Activated CD4-positive, alpha-beta T cell treated with anti-CD3 and anti-CD28 coated beads for 1 hour (primary cell): Measurements from ENCODE around the gene ECPAS.
"Not testable (repeated sequence)": the region's sequence is repeated elsewhere in the genome, so short reads cannot be mapped to it uniquely, and the experiment has no call there.

Source experiments
- DNase-seq: peaks from one replicate; pipeline ENCODE4 v3.0.0-alpha.2; 2020

Gene ECPAS, protein sequence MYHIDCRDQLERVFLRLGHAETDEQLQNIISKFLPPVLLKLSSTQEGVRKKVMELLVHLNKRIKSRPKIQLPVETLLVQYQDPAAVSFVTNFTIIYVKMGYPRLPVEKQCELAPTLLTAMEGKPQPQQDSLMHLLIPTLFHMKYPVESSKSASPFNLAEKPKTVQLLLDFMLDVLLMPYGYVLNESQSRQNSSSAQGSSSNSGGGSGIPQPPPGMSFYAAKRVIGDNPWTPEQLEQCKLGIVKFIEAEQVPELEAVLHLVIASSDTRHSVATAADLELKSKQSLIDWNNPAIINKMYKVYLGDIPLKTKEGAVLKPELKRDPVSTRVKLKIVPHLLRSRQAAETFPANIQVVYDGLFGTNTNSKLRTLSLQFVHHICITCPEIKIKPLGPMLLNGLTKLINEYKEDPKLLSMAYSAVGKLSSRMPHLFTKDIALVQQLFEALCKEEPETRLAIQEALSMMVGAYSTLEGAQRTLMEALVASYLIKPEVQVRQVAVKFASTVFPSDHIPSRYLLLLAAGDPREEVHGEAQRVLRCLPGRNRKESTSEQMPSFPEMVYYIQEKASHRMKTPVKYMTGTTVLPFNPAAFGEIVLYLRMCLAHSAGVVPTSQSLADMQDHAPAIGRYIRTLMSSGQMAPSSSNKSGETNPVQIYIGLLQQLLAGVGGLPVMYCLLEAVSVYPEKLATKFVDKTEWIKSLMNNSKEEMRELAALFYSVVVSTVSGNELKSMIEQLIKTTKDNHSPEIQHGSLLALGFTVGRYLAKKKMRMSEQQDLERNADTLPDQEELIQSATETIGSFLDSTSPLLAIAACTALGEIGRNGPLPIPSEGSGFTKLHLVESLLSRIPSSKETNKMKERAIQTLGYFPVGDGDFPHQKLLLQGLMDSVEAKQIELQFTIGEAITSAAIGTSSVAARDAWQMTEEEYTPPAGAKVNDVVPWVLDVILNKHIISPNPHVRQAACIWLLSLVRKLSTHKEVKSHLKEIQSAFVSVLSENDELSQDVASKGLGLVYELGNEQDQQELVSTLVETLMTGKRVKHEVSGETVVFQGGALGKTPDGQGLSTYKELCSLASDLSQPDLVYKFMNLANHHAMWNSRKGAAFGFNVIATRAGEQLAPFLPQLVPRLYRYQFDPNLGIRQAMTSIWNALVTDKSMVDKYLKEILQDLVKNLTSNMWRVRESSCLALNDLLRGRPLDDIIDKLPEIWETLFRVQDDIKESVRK (N-terminal part only)

DNA sequence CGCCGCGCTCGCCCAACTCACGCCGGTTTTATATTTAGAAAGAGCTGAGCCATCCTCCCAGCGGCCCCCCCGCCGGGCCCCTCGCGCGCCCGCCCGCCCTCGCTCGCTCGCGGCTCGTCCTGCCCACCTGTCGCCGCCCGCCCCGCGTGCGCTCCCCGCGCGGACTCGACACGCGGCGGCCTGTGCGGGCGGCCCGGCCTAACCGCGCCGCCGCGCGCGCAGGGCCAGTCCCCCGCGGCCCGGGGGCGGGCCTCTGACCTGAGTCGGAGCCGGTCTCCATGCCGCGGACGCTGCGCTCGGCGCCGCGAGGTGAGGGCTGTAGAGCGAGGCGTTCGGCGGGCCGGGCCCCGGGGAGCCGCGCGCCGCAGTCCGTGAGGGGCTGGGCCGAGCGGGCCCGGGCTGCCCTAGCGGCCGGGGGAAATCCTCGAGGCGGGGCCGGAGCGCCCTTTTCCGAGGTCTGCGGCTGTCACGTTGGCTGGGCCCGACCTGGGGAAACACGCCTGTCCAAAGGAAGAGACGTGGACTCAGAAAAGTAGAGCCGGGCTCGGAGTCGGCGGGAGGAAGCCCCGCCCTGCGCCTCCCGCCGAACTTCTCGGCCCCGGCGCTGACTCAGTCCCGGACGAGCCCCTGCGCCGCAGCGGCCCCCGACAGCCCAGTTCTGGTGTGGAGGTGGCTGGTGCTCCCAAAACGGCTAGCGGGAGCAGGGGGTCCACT is at the start of gene ECPAS:
Gene ECPAS (minus strand): TSS at position 526 of the 714 bp plus-strand sequence. CDS start 11,465 bp downstream, outside the sequence.
- DNase-seq: peak; percentile 53

DNA sequence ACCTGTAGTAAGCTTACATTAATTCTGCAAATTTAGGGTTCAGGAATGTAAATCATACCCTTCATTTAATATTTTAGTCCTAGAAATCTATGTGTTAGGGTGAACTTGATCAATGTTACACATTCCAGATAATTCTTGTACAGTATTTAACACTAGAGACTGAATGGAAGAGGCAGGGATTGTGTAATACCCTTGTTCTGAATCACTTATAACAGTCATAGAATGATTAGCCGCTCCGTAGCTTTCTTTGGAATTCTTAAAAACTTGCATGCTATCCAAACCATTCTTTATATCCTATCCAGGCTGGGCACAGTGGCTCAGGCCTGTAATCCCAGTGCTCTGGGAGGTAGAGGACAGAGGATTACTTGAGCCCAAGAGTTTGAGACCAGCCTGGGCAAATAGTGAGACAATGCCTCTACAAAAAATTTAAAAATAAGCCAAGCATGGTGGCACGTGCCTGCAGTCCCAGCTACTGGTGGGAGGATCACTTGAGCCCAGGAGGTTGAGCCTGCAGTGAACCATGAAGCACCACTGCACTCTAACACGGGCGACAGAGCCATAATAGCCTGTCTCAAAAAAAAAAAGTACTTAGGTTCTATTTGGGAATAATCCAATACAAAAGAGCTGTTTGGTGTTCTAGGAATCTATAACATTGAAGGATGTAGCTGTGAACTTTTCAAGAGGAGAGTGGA is 49.1 kb upstream of the ECPAS start:
- DNase-seq: no peak

DNA sequence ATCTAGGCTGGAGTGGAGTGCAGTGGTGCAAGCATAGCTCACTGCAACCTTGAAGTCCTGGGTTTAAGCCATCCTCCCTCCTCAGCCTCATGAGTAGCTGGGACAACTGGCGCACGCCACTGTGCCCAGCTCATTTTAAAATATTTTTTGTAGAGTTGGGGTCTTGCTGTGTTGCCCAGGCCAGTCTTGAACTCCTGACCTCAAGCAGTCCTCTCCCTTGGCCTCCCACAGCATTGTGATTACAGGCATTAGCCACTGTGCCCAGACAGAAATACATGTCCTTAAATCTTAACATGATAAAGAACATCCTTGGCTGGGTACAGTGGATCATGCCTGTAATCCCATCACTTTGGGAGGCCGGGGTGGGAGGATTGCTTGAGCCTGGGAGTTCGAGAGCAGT is 47.5 kb upstream of the ECPAS start:
- DNase-seq: no peak

DNA sequence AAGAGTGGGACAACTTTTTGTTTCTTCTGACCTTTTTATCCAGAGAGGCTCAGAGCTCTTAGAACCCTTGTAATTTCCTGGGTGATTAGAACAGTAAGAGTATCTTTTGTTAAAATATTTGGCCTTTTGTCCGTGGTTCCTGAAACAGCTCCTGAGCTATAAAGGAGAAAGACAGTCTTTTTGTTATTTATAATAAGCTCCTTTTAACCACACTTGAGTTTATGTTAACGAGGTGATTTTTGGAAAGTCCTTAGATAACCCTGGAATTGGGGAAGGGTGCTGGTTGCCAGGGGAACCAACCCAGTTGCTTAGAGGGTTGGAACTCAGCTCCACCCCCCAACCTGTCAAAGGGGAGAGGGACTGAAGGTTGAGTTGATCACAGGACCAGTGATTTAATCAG is 45.6 kb upstream of the ECPAS start:
- no peak for DNase-seq

DNA sequence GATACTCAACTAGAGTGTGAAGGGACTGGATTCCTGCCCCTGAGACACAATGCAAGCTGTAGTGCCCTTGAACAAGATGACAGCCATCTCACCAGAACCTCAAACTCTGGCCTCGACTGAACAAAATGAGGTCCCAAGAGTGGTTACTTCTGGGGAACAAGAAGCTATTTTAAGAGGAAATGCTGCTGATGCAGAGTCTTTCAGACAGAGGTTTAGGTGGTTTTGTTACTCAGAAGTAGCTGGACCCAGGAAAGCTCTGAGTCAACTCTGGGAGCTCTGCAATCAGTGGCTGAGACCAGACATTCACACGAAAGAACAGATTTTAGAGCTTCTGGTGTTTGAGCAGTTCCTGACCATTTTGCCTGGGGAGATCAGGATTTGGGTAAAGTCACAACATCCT is 43.2 kb upstream of the ECPAS start:
- no peak for DNase-seq

DNA sequence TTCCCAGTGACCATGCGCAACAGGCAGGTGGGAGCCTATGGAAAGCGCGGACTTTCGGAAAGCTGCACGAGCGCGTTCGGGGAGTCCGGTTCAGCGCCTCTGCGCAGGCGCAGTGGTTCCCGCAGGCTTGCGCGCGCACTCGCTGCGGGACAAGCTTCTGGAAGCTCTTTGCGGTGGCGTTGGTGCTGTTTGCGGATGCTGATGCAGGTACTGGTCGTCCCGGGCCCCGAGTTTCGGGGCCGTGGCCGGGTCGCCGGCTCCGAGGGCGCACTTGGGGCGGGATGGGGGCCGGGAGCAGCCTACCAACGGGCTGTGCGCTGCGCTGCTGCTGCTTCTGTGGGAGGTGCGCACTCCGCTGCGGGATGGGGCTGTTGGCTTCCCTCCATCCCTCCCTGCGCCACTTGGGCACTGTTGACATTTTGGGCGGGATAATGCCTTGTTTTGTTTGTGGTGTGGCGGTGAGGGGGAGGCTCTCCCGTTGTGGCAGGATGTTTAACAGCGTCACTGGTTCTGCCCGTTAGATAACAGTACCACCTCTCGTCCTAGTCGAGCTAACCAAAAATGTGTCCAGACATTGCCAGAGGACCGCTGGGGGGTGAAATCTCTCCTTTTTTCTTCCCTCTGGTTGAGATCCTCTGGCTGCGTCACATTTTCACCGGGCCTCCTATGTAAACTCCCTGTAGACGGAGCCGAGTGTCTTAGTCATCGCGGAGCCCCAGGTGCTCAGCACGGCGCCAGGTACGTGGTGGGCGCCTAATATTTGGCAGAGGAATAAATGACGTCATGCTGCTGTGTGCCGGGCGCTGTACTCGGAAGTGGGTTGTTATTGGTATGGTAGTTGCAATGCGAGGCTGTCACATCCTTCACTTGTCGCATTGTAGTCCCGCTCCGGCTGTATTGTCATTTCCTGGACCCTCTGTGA is 41.1 kb upstream of the ECPAS start, which contains the start of gene ZNF483:
Gene ZNF483 (plus strand): TSS at position 124 of the 922 bp plus-strand sequence. CDS start 2,217 bp downstream, outside the sequence.
- peak; percentile 66 for DNase-seq

DNA sequence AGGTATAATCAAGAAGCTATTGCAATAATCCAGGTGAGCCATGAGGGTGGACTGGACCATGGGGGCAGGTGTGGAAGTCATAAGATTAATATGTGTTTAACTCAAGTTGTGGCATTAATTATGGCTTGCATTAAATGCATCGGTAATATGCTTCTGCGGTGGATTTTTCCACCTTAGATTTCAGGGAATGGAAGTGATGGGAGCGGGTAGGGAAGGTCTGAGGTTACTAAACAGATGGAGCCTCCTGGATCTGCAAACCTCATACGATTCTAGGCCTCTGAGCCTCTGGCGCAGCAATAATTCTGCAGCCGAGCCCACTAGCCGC is 40.5 kb upstream of the ECPAS start:
- no peak for DNase-seq

DNA sequence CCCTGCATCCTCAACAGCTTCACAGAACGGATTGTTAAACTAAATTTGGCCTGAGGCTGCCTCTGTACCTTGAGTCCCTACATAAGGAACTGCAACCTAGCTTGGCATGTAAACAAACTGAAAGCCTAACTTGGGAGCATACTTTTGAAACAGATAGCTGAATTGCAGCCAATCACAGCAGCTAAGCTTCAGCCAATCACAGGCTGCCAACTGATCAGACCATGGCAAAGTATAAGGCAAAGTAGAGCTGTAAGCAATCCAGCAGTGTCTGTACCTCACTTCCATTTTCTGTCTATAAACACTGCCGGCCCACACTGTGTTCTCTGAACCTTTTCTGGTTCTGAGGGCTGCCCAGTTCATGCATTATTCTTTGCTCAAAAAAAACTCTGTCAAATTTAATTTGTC is 31.9 kb upstream of the ECPAS start:
- no peak for DNase-seq

DNA sequence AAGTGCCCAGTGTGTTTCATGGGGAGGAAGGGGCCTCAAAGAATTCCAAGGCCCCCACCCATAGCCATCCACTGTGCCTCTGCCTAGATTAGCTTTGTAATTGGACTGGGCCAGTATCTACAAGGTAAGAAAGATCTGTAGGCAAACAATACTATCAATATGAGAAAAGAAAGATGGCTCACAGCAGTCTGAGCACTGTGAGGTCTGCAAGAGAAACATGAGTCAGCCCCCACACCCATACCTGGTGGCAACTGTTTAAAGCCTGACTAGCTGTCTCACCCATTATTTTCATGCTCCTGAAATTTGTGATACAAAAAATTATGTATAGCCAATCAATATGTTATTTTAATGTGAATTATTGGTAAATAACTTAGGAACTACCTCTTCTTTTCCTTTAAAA is 30.8 kb upstream of the ECPAS start:
- no peak for DNase-seq

DNA sequence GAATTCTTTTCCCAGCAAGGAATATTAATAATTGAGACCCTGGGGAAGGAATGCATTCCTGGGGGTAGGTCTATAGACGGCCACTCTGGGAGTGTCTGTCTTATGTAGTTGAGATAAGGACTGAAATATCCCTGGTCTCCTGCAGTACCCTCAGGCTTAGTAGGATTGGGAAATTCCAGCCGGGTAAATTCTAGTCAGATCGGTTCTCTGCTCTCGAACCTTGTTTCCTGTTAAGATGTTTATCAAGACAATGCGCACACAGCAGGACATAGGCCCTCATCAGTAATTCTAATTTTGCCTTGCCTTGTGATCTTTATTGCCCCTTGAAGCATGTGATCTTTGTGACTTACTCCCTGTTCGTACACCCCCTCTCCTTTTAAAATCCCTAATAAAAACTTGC is 27.4 kb upstream of the ECPAS start:
- DNase-seq: not testable (repeated sequence)

DNA sequence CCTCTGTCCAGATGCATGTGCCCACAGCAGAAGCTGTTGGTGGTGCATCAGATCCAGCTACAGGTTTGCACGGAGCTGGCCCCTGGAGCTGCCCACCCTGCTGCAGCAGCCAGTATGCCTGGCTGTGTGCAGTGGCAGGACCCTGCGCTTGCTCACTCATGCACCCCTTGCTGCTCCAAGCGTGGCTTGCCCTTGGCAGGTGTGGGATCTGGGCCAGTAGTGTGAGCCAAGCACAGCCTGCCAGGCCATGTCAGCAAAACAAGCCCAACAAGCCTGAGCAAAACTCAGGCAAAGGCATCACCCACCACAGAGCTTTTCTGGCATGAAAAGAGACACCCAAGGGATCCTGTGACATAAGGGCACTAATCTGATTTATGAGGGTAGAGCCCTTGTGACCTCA is 18.3 kb upstream of the ECPAS start:
- no peak for DNase-seq

DNA sequence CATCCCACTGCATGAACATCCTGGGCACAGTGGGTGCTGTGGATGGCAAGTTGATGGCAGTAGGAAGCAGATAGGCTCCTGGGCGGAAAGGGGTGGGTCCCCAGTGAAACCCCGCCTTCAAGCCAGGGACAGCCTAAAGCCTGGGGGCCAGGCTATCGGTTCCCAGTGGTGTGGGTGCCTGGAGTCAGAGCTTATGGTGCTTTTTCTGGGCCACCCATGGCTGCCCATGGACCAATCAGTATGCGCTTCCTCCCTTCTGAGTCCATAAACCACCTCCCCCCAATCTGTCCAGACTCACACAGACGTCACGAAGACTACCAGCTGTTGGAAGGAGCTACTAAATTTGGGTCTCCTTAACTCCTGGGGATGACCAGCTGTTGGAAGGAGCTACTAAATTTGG is 17.5 kb upstream of the ECPAS start:
- no peak for DNase-seq

DNA sequence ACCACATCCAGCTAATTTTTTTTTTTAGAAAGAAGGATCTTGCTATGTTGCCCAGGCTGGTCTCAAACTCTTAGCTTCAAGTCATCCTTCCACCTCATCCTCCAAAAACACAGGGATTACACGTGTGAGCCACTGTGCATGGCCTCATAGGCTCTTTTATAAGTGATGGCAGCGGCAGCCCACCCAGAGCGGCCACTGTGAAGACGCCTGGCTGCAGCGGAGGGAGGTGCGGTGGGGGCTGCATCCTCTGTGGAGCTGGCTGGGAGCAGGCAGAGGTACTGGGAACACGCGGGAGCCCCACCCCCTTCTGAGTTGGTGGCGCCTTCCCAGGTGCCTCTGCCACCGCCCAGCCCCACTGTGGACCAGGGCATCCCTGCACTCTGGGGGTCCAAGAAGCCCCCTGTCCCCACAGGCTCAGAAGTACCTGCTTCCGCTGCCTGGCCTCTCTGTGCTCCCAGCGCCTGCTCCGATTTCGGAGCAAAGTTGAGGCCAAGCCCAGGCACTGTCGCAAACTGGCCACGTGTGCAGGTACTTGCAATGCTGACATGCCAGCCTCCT is 16.9 kb upstream of the ECPAS start:
- DNase-seq: no peak

DNA sequence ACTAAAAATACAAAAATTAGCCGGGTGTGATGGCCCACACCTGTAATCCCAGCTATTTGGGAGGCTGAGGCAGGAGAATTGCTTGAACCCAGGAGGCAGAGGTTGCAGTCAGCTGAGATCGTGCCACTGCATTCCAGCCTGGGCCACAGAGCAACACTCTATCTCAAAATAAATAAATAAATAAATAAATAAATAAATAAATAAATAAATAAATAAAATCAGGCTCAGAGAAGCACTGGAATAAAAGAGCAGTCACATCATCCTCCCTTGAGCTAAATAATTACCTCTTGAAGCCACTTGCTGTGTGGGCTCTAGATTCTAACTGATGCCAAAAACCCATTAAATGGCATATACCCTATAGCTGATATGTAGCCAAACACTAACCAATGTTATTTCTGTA is 13.0 kb upstream of the ECPAS start:
- not testable (repeated sequence) for DNase-seq

DNA sequence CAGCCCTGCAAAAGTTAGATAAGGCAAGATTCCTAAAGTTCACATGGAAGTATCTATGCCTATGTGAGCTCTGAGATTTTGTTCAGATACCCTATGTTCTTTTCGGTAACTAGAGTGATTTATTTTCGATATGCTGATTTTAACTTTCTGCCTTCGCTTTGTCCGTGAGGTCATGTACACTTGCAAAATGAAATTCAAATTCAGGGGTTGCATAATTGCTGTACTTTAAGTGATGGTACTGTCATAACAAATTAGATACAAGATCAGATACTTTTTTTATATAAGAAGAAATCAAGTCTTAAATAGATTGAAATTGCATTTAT is 350 bp upstream of the ECPAS start:
- no peak for DNase-seq

DNA sequence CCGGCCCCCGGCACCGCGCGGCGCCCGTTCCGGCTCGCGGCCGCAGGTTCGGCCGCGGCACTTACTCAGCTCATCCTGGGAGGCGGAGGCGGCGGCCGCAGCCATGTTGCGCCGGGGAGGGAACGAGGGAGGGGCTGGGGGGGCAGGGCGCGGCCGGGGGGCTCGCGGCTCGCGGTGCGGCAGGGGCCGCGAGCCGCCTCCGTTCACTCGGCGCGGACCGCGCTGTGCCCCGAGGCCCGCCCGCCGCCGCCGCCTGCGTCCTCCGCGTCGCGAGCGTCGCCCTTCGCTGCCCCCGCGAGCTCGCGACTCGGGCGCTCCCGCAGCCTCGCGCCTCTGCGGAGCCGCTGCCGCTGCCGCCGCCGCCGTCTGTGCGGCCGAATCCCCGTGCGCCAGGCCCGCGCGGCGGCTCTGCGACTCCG is 735 bp downstream of the ECPAS start:
- DNase-seq: peak; percentile 33

DNA sequence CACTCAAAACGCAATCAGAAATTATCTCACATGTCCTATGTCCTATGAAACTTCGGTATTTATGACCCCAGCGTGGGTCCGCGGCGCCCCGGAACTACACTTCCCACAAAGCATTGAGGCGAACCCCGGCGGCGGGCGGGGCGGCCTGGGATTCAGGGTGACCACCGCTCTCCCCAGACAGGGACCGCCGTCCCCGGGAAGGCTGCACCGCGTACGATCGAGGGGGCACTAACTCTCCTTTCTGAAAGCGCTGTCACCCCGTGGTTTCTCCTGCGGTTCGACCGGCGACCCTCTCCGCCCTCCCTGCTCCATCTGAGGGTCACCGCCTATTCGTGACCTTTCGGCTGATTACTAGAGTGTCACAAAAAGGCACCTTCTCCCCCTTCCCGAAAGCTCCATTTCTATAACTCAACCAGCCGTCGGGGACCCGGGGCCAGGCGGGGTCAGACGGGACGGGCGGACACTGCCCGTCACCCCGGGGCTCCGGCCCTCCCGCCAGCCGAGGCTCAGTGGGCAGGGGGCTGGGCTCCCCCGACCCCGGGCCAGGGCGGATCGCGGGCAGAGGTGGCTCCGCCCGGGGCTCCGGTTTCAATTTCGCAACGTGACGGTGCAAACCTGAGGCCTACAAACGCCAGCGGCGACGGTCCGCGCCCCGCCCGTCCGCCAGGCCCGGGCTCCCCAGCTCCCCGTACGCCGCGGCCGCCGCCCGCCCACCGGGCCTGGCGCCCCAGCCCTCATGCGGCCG is 1.3 kb downstream of the ECPAS start:
- DNase-seq: peak; percentile 41

DNA sequence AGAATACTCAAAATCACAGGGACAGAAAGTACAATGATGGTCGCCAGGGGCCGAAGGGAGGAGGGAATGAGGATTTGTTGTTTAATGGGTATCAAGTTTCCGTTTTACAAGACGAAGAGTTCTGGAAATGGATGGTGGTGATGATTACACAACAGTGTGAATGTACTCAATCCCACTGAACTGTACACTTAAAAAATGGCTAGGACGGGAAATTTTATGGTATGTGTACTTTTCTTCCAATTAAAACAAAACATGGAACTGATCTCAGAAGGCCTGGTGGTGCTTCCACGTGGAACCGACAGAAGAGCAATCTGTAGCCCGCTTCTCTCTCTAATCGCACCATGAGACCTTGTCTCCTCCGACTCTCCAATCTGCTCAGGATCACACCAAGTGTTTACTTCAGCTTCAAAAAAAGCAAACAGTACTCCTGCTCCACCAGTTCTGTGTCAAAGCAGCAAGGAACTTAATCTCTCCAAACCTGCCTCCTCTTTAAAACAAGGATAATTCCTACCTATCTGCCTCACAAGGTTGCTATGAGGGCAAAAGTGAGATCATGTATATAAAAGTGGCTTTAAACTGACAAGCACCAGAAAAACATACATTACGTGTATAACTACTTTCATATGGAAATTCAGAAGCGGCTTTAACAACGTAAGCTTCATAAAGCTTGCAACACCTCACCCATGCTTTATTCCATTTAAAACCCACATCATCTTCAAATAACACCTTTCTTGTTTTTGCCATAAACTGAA is 2.1 kb downstream of the ECPAS start:
- no peak for DNase-seq

DNA sequence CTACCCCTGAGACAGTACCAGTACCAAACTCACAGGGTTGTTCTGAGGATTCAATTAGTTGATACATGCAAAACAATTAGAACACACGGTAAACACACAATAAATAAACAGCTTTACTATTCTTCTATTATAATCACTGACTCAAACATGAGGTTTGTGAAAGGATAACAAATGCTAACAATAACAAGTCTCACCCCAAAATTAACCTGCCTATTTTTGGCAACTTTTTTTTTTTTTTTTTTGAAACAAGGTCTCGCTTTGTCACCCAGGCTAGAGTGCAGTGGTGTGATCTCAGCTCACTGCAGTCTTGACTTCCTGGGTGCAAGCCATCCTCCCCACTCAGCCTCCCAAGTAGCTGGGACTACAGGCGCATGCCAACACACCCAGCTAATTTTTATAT is 6.5 kb downstream of the ECPAS start:
- DNase-seq: no peak
